Measurements from ENCODE around the gene TBC1D22A.
"Not testable (repeated sequence)": the region's sequence is repeated elsewhere in the genome, so short reads cannot be mapped to it uniquely, and the experiment has no call there.

Gene TBC1D22A

DNA sequence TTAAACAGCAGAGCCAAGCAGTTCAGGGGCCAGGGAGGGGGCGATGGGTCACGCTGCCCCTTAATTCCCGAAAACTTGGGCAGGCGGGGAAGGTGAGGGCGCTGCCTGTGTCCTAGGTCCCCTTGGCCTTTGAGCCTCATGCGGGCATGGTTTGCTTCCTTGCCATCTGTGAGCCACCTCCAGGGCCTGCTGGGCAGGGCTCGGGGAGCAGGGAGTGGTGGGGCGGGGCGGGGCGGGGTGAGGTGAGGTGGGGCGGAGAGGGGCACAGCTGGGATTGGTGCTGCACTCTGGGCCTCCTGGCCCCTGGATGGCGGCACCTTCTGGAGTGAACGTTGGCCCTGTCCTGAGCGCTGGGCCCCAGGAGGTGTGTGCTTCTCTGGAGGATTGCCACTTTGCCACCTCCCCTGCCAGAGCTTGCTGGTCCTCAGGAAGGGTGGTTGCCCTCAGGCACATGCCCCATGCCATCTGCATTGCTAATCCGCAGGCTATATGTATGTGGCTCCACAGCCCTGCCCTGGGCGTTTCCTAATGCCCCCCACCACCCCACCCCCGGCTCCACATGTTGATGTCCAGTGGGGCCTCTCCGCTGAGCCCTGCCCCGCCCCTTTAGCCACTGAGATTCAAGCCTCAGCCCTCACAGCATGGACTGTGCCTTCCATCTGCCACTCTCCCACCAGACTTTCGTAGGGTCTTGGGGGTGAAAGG lies 352.5 kb downstream of the TBC1D22A start:
- DNase-seq, result no peak

DNA sequence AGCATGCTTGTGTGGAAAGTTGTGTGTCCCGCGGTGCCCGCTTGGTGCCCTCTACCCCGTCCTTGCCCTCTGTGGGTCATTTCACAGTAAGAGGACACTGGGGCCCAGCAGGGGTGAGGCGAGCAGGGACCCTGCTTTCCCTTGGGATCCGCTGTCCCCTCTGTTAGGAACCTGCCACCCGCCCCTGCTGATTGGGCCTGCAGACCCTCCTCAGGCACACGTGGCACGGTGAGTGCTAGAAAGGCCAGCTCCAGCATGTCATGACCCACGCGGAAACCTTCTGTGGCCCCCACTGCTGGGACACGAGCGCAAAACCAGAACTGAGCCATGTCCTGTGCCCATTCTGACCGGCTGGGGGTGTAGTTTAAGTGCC lies 353.1 kb downstream of the TBC1D22A start:
- no peak for DNase-seq

DNA sequence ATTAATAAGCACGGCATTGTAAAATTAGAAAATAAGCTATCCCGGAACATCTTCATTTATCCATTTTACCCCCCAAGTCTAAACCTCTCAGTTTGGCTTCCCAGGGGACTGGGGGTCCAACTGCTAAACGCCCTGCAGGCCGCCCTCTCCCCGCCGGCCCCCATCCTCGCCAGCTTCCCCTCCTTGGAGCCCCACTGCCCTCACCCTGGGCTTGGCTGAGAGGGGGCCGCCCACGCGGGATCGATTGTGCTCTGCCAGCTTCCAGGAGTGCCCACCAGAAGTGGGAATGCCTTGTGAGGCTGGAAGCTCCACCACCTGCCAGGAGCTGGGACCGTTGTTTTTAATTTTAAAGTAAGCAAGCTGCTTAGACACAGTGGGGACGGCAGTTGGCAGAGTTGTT lies 353.5 kb downstream of the TBC1D22A start:
- no peak for DNase-seq

DNA sequence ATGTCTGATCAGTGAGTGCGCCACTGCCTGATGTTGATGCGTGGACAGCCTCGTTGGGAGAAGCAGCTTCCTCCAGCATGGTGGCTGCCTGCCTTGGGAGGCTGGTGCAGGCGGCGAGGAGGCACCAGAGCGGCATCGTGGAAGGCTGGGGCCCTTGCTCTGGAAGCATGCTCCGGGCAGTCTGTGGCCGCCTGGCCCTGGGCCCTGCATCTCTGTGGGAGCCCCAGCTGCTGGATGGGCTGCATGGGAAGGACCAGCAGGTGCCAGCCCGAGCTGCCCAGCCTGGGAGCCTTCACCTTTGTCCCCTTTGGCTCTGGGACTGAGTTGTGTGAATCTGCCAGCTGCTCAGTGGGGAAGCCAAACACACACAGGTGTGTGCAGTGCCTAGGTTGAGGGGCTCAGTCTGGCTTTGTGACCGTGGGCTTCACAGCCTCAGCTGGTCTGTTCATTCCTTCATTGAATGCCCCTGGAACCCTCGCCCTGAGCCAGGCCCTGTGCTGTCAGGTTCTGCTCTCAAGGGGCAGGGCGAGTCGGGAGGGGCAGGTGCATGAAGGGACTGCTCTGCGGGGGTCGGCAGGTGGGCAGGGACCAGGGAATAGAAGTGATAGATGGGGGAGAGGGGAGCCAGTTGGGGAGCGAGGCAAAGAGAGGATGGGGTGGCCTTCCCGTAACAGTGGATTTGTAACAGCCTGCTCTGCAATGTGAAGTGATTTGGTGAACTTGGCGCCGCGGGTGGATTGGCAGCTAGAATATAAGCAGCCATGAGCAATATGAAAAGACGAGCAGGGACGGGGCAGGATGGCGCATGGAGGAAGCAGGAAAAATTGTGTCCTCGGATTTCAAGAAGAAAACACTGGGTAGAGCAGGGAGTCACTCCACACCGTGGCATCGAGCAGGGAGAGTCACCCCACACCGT lies 354.2 kb downstream of the TBC1D22A start:
- no peak for DNase-seq

DNA sequence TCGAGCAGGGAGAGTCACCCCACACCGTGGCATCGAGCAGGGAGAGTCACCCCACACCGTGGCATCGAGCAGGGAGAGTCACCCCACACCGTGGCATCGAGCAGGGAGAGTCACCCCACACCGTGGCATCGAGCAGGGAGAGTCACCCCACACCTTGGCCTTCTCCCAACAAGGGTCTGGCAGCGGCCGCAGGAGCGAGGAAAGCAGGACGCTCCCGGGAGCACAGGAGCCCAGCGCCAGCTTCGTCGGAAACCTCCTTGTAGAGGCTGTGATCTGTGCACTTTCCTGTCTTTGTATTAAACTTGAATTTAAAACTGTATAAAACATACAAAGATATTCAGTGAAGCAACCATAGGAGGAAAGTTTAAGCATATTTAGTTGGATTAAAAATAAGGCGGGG lies 355.0 kb downstream of the TBC1D22A start:
- not testable (repeated sequence) for DNase-seq

DNA sequence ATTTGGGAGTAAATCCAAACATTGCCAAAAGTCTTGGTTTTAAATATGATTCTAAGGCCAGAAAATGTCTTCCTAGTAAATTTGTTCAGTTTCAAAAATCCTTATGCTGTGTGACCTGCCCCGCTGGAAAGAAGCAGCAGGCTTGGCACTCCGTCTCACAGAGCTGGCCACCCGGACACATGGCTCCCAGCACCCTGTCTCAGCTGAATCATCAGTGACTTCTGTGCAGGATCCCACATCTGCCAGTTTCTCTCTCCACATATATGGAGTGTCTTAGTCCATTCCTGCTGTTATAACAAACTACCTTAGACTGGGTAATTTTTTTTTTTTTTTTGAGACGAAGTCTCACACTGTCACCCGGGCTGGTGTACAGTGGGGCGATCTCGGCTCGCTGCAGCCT lies 356.7 kb downstream of the TBC1D22A start:
- no peak for DNase-seq

DNA sequence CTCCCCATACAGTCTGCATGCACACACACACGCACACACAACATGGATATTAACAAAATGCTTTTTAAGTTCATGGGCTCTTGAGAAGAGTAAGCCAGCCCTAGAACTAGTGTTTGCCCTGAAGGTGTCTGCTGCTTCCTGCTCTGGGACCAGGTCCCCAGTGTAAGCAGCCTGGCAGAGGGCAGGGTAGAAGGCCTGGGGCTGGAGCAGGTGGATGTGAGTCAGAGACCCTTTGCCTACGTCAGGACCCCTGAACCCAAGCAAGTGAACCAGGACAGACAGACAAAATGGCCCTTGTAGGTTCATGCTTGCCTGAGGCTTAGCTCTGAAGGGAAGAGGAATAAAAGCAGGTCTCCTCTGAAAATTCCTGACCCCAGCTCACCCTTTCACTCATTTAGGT lies 357.9 kb downstream of the TBC1D22A start:
- no peak for DNase-seq

DNA sequence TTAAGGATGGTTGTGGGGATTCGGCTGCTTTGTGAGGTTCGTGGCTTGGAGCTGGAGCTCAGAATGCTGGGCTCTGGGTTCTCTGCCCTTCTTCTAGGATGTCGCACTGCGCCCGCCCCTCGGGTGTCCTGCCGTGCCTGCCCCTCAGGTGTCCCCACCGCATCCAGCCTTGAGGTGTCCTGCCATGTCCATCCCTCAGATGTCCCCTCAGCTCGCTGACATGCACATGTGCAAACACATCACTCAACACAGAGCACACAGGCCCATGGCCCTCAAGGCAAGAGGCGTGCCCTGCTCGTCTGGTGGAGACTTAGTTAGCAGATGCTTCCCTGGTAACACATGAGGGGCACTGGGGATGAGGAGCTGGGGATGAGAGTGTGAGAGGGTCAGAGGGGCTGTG lies 359.3 kb downstream of the TBC1D22A start:
- no peak for DNase-seq

DNA sequence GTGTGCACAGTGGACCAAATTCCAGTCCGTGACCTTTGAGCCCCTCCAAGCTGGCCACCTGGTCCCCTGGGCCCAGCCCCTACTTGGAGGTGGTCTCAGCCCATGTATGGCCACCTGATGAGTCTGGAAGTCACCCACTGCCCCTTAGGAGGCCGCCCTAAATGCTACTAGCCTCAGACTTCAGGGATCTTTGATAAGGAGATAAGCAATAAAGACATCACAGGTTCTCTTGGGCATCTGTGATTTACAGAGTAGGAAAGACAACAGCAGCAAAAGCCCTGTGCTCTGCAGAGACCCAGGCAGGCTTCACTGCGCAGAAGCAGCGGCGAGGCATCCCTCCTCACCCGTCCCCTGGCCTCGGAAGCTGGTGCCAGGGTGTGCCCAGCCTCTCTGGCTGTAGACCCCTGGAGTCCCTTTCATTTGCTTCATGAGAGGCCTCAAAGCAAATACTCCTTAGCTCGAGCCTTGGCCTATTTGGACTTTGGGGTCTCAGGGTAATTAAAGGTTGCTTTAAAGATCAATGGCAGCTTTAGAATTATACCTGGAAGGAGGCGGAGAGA lies 360.1 kb downstream of the TBC1D22A start:
- DNase-seq, result no peak

DNA sequence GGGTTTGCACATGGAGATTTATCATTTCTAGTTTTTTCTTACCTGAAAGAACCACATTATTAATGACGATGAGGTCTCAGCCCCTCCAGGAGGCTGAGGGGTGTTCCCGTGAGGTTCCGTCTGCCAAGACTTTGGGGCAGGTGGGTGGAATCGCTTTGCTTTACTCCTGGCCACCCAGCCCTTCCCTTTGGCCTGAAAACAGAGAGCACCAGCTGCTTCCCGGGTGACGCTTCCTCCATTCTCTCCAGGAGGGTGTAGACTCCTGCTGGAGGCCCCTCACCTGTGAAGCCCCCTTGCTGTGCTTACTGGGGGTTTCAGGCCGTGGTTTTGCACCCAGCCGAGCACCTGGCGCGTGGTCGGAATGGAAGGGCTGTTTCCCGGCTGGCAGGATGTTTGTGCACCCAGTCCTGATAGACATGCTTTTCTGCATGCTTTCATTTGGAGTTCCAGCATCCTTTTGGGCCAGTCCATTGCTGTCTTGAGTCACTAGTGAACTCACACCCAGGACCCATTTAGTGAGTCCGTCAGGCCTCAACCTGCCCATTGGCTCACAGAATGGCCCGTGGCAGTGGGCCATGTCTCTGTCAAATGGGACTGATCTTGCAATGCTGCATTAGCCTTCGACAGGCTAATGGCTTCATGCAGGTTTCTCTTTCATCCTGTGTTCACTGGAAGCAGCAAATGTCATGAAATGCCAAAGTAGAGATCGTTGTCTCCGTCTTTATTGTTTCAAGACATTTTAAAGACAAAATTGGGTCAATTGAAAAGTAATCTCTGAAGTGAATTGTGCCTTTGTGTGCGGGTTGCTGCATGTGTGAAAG lies 360.8 kb downstream of the TBC1D22A start:
- DNase-seq, result no peak

DNA sequence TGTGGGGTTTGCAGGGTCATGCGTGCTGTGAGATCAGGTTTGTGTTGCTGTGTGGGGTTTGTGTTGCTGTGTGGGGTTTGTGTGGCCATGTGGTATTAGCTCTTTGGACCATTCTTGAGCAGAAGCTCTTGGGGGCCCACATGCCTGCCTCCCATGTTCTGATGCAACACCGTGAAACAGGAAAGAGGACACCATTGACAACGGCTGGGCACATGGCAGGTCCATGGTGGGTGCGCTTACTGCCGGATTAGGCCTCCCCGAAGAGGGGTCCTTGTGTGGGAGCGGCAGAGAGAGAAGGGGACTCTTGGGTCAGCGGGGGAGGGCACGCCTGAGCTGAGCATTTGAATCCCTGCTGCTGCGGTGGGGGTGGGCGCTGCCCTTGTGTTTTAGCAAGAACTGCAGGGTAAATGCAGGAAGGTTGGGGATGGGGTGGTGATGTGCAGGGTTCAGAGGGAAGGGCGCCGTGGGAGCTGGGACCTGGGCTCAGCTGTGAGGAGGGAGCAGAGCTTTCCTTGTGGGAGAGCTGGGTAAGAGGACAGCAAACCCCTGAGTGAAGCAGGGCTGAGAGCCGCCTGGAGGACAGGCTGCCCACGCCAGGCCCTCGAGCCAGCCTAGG lies 361.5 kb downstream of the TBC1D22A start:
- no peak for DNase-seq

DNA sequence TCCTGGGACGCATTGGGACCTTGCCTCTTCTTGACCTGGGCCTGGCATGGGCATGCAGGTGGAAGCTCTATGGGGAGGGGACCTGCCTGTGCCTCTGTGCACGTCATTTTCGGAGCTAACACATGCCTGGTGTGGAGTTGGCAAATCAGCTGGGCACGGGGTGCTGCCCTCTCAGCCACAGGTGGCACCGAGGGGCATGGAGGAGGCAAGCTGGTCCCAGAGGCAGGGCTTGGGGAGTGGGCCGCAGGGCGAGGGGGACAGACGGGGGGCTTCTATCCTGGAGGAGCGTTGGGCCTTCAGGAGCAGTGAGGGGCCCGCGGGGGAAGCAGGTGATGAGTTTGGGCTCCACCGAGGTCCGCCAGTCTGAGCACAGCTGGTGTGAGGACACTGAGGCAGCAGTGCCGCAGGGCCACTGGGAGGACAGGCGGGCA lies 362.0 kb downstream of the TBC1D22A start:
- DNase-seq, result no peak

DNA sequence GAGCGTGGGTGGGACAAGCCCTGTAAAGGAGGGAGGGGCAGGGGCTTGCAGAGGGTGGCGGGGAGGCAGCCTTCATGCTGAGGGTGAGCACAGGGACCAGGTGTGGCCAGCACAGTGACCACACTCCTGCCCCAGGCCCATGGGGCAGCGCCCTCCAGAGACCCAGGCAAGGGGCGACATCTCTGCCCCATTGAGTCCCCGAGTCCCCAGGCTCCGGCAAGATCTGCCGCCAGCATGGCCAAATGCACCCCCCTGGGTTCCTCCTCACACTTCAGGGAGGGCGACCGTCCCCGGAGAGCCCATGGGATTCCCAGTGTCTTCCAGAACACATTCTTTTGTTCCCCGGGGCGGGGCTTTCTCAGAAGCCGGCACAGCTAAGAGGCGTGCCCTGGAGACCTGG lies 362.5 kb downstream of the TBC1D22A start:
- DNase-seq, result no peak

DNA sequence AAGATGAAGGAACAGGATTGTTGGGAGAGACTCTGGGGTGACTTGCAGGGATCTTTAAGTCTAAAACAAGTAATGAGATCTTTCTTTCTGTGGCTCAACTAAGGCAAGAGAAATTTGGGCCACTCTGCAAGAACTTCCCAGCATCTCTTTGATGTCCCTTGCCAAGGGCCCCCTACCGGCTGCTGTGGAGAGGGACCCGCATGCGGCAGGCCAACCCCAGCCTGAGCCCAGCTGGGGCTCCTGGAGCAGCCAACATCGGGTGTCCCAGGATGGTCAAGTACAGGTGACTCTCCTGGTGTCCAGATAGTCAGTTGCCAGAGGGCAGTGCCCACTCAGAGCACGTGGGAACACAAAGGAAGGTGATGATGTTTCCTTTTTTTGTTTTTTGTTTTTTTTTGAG lies 363.2 kb downstream of the TBC1D22A start:
- no peak for DNase-seq

DNA sequence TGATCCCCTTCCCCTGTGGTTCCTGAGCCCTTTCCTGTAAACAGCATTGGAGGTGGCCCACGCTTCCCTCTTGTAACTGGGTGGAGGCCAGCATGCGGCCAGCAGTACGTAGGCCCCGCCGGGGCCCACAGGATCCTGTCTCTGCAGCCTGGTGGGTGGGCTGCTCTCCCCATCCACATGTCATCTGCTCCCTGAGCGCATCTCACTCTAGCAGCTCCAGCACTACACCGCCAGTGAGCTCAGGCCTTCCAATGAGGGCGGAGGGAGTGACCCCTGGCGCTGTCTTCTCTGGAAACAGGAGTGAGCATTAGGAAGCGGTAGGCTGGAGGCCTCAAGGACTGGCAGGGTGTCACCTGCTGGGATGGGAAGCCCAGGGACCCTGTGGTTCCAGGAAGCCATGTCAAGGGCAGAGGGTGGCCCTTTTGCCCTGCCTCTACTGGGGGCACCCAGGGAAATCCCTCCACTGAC lies 363.9 kb downstream of the TBC1D22A start:
- no peak for DNase-seq

DNA sequence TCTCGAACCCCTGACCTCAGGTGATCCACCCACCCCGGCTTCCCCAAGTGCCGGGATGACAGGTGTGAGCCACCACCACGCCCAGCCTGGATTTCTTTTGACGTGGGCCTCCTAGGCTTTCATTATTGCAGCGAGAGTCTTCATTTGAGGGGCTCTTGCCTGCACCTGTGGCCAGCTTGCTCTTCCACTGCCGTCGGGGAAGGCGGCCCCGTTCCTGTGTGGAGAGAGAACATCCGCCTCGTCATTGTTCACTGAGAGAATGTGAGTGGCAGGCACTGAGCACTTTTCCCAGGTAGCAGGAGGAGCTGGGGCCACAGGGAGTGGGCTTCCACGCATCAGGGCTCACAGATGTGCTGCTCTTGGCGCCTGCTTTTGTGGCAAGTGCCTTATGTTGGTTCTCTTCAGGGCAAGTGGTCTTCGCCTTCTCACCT lies 365.0 kb downstream of the TBC1D22A start:
- DNase-seq, result no peak

DNA sequence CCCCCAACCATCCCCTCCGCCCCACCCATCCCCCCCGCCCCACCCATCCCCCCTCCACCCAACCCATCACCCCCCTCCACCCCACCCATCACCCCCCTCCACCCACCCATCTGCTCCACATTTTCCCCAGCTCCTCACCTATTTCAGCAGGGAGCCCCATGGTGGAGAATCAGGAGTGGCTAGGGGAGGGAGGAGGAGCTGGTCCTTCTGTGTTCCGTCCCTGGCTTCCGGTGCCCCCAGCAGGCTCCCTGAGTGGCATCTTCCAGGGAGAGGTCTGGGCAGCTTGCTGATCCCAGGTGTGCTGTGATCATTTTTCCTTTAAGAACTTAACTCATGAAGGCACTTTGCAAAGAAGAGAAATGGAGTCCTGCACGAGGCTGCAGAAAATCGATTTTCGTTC lies 365.8 kb downstream of the TBC1D22A start:
- DNase-seq, result no peak

DNA sequence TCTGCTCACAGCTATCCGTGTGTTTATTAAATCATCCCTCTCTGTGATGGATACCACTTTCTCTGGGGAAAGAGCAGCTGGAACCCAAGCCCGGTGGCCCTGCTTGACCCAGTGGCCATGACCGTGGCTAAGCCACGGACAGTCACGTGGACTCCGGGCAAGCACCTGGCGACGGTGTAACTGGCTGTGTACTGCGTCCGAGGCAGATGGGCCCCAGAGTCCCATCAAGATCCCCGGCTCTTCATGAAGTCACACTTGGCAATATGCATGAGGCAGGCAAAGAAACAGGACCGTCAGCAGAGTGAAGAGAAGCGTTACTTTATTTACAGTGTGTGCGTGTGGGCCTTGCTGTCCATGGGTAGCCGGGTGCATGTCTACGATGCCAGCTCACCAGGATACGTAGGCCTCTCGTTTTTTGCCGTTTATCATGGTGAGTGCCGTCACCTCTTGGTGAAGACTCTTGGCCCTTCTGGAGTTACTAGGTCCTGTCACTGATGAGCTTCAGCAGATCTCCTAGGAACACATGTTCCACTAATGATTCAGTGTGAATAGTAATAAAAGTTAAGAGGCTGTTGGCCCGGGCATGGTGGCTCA lies 366.3 kb downstream of the TBC1D22A start:
- no peak for DNase-seq

DNA sequence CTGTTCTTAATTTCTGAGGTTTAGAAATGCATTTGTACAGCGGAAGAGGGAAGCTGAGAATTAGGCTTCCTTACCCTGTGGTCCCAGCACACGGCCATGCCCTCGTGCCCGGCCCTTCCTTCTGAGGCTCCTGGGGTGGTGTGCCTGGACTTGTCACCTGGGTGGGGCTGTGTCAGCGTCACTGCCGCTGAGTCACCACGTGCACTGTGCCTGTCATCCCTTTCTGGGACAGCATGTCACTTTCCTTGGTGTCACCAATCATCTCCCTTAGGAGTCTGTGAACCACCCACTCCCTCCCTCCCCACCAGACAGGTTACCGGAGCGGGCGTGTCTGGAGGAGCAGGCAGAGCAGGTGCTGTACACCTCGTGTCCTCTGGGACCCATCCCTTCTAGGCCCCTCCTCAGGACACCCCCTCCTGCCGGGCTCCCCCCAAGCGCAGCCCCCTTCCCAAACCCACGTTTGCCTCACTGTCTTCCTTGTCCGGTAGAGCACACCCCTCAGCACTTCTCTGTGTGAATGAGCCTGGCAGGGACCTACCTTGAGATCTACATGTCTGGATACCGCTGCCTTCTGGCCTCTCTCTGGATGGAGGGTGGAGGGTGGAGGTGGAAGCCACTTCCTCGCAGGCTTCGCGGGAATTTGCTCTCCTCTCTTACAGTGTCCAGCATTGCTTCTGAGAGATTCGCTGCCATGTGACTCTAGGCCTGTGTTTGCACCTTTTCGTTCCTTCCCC lies 367.6 kb downstream of the TBC1D22A start:
- DNase-seq, result no peak

DNA sequence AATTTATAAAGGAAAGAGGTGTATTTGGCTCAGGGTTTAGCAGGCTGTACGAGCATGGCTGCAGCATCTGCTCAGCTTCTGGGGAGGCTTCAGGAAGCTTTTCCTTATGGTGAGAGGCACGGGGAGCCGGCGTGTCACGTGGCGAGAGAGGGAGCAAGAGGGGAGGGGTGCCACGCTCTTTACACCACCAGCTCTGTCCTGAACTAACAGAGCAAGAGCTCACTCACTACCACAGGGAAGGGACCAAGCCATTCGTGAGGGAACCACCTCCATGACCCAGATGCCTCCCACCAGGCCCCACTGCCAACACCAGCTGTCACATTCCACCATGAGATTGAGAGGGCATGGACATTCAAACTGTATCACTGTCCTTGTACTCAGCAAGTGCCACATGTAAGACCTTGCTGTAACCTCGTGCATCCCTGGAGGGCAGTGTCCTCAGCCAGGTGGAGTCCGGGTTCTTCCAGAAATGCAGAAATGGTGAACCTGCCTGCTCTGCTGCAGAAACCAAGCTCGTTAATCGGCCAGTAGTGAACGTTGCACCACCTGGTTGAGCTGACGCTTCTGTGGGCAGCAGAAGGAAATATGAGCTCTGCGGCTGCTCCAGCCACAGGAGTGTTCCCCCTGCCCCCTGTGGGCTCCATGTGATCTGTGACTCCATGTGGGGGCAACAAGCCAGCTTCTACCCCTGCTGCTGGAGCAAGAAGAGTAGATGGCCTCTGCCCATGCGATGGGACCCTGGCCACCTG lies 368.6 kb downstream of the TBC1D22A start:
- DNase-seq, result no peak
